ENCODE results near the gene CAPZA1. TPM values are rescaled to one million over a fixed set of nuclear protein-coding genes. Genes with fewer than 3 reads are reported as not detected.

The CAPZA1 gene
- total and polyA plus RNA-seq, 2 of the 8 experiments (the other 6 are each of a cell fraction or from before 2014, with no cell fraction given), result 48.9 to 107 TPM

DNA sequence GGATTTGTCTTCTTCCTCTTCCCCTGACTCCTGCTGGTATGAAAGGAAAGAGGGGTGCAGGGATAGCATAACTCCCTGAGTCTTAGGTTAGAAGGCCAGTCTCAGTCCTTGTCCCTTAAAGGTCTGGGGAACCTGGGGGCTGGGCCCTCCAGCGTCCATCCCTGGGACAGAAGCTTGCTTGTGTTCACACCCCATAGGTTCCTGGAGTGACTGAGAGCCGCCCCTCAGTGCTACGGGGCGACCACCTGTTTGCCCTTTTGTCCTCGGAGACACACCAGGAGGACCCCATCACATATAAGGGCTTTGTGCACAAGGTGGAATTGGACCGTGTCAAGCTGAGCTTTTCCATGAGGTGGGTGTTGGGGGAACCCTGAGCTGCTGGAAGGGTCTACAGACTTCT is 74.2 kb downstream of the CAPZA1 start:
- Histone ChIP-seq H3K14ac (ENCODE audit: insufficient read length) (no peak overlapping the region), H4K8ac (ENCODE audit: extremely low read depth, insufficient read depth, low read length) (no peak overlapping the region), H2BK20ac (ENCODE audit: low read length) (no peak overlapping the region), H3K23ac (ENCODE audit: insufficient read length) (no peak overlapping the region), H3K4ac (replicated peaks; ENCODE audit: insufficient read length, low read depth, low read length) (no peak overlapping the region), H2BK5ac (ENCODE audit: low read depth, low read length) (no peak overlapping the region), H3K18ac (ENCODE audit: extremely low read depth, low read length) (no peak overlapping the region), H4K20me1 (replicated peaks in 1 of 2; ENCODE audit: control insufficient read depth in 1 of 2, insufficient read depth in 2 of 2, low read length in 2 of 2) (peaks cover 2 to 16% of the 10 kb centered on the region in 2 experiments), H4K5ac (ENCODE audit: insufficient read length, low read depth, low read length) (no peak overlapping the region), H2BK12ac (ENCODE audit: low read depth, low read length) (no peak overlapping the region), H3K27me3 (replicated peaks in 1 of 4; ENCODE audit: control insufficient read depth in 3 of 4, extremely low read depth in 1 of 4, insufficient read depth in 3 of 4, low read length in 3 of 4) (no peaks in the 10 kb centered on the region; a peak in 1 of 7 replicates), H3K4me1 (replicated peaks in 1 of 4; ENCODE audit: control insufficient read depth in 3 of 4, insufficient read depth in 4 of 4, low read length in 3 of 4) (peaks cover 0 to 11% (median 5%) of the 10 kb centered on the region in 4 experiments; a peak in 3 of 7 replicates), H3K23me2 (ENCODE audit: low read depth, low read length) (no peaks in the 10 kb centered on the region), H3K56ac (replicated peaks; ENCODE audit: insufficient read length, low read depth, low read length) (no peak overlapping the region), H4K91ac (replicated peaks; ENCODE audit: insufficient read length, low read length) (no peak overlapping the region), H3K4me2 (ENCODE audit: insufficient read depth in 1 of 2, low read depth in 2 of 2, low read length in 2 of 2) (no peak overlapping the region), H2BK120ac (replicated peaks; ENCODE audit: low read depth, low read length) (no peak overlapping the region), H3K9me3 (ENCODE audit: insufficient read depth in 2 of 2, low read depth in 1 of 2, low read length in 1 of 2) (no peaks in the 10 kb centered on the region), H3K4me3 (ENCODE audit: extremely low read depth in 1 of 4, insufficient read depth in 2 of 4, low read depth in 3 of 4, low read length in 4 of 4) (no peak overlapping the region), H3K36me3 (ENCODE audit: control insufficient read depth in 2 of 4, insufficient read depth in 4 of 4, low read length in 3 of 4) (peaks cover 21 to 52% (median 29%) of the 10 kb centered on the region in 4 experiments), H3K9ac (replicated peaks in 1 of 4; ENCODE audit: extremely low read depth in 1 of 4, low read depth in 3 of 4, low read length in 3 of 4) (no peak overlapping the region), H2AFZ (ENCODE audit: low read length) (no peak overlapping the region), H3K79me1 (ENCODE audit: low read depth, low read length) (no peaks in the 10 kb centered on the region), H2AK5ac (ENCODE audit: low read depth, low read length) (no peak overlapping the region), H2BK15ac (ENCODE audit: low read length) (no peak overlapping the region), H3K27ac (ENCODE audit: low read depth, low read length) (no peak overlapping the region), H3K79me2 (ENCODE audit: control insufficient read depth in 1 of 2, insufficient read depth in 2 of 2, low read length in 2 of 2) (no peaks in the 10 kb centered on the region)
- no peak for DNase-seq (ENCODE audit: low read depth in 1 of 2, low spot score in 2 of 2)
- FAIRE-seq, result no peak
- WGBS, 2 experiments (ENCODE audit: extremely low coverage in 1 of 2, insufficient coverage in 1 of 2, insufficient read length in 1 of 2, insufficient replicate concordance in 2 of 2, low coverage in 1 of 2, low lambda C conversion rate in 2 of 2, missing lambda C conversion rate in 1 of 2), result 97% methylated on average over 6 of the region's 6 CpGs; no CpG with 5 or more reads in 1 of the 2 experiments
- ChIA-PET CTCF (ENCODE audit: partially characterized antibody) (interaction anchor here (0.5 to 1.5 kb wide), 4 partner anchors 9 to 1094 kb away, joined by 3 to 7 read pairs (median 4); no protein-coding TSS in a partner anchor), POLR2A (ENCODE audit: partially characterized antibody) (interaction anchor here (0.6 to 3.4 kb wide), 3 partner anchors 9 to 562 kb away, joined by 3 to 23 read pairs (median 4); no protein-coding TSS in a partner anchor)
- TF ChIP-seq BRCA1 (IDR thresholded peaks at IDR 0.05; ENCODE audit: low read depth, low read length) (no peak), GABPA (IDR thresholded peaks at IDR 0.05; ENCODE audit: borderline replicate concordance, insufficient read depth, low read length) (no peak), KDM5A (IDR thresholded peaks at IDR 0.05; ENCODE audit: low read length) (no peak), NRF1 (IDR thresholded peaks at IDR 0.05; ENCODE audit: low read depth, low read length) (no peak), ZNF274 (IDR thresholded peaks at IDR 0.05; ENCODE audit: borderline replicate concordance, extremely low read depth, low read length) (no peak), CHD1 (IDR thresholded peaks at IDR 0.05; ENCODE audit: low read depth, low read length) (no peak), SIRT6 (IDR thresholded peaks at IDR 0.05; ENCODE audit: low read length) (no peak), SIN3A (conservative IDR thresholded peaks at IDR 0.05 in 1 of 2, IDR thresholded peaks at IDR 0.05 in 1 of 2; ENCODE audit: low read depth in 1 of 2, low read length in 2 of 2) (no peak), PHF8 (conservative IDR thresholded peaks at IDR 0.05; ENCODE audit: low read depth, low read length) (no peak), HDAC2 (IDR thresholded peaks at IDR 0.05; ENCODE audit: borderline replicate concordance in 1 of 2, low read depth in 2 of 2, low read length in 2 of 2) (no peak), SIX5 (IDR thresholded peaks at IDR 0.05; ENCODE audit: low read depth, low read length) (no peak)
- TF ChIP-seq, protein P1, sequence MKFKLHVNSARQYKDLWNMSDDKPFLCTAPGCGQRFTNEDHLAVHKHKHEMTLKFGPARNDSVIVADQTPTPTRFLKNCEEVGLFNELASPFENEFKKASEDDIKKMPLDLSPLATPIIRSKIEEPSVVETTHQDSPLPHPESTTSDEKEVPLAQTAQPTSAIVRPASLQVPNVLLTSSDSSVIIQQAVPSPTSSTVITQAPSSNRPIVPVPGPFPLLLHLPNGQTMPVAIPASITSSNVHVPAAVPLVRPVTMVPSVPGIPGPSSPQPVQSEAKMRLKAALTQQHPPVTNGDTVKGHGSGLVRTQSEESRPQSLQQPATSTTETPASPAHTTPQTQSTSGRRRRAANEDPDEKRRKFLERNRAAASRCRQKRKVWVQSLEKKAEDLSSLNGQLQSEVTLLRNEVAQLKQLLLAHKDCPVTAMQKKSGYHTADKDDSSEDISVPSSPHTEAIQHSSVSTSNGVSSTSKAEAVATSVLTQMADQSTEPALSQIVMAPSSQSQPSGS (IDR thresholded peaks at IDR 0.05; ENCODE audit: low read length), result no peak
